Breast epithelium (tissue), 3 donors: ENCODE data around the gene RIMBP2.

Experiments used
- POLR2AphosphoS5 ChIP-seq, 3 donors: sonication (generic); formaldehyde crosslinking; IDR thresholded peaks; one replicate each; pipeline ENCODE4 v1.6.1; 2017; ENCODE audit warnings: antibody characterized with exemption in 3 of 3
- TF ChIP-seq, protein P1 (sequence below), 3 donors: fragments of 450-650 bp; IDR thresholded peaks; one replicate each; pipeline ENCODE4 v1.5.1; 2016 to 2017; ENCODE audit warnings: antibody characterized with exemption in 3 of 3, mild to moderate bottlenecking in 3 of 3, moderate library complexity in 3 of 3

DNA sequence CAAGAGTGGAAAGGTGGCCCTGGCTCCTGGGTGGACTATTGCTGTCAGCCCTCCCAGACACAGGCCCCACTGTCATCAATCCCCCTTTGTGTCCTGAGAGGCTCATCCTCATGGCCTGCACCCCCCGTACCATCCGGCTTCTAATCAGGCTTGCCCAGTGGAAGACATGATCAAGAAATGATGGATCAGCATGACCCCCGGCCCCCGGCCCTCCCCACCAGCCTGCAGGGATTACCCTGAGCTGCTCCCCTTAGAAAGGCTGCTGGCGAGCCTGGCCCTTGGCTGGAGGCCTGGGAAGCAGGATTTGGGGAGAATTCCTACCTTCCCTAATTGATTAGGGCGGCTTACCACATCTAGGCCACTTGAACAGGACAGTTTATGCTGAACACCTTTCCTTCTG lies 207.3 kb downstream of the RIMBP2 start:
- TF ChIP-seq, protein P1, sequence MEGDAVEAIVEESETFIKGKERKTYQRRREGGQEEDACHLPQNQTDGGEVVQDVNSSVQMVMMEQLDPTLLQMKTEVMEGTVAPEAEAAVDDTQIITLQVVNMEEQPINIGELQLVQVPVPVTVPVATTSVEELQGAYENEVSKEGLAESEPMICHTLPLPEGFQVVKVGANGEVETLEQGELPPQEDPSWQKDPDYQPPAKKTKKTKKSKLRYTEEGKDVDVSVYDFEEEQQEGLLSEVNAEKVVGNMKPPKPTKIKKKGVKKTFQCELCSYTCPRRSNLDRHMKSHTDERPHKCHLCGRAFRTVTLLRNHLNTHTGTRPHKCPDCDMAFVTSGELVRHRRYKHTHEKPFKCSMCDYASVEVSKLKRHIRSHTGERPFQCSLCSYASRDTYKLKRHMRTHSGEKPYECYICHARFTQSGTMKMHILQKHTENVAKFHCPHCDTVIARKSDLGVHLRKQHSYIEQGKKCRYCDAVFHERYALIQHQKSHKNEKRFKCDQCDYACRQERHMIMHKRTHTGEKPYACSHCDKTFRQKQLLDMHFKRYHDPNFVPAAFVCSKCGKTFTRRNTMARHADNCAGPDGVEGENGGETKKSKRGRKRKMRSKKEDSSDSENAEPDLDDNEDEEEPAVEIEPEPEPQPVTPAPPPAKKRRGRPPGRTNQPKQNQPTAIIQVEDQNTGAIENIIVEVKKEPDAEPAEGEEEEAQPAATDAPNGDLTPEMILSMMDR (IDR thresholded peaks at IDR 0.05): no peak
- TF ChIP-seq POLR2AphosphoS5 (IDR thresholded peaks at IDR 0.05): no peak
